Neural cell (in vitro differentiated cells): ENCODE measurements around the gene COPZ2. TPM values are rescaled to one million over a fixed set of nuclear protein-coding genes. Genes with fewer than 3 reads are reported as not detected.
"Not testable (repeated sequence)": the region's sequence is repeated elsewhere in the genome, so short reads cannot be mapped to it uniquely, and the experiment has no call there.

Experiments
- H2AFZ ChIP-seq: fragments of 200-600, 300-800 bp; sonication (generic), shearing (Covaris generic); 2 replicates; pipeline ENCODE4 v1.6.0; 2014; ENCODE audit warnings: low read depth, mild to moderate bottlenecking, antibody characterized with exemption, low read length, moderate library complexity
- H3F3A ChIP-seq: fragments of 200-600 bp; shearing (Covaris generic); 2 replicates; pipeline ENCODE4 v1.6.1; 2016; ENCODE audit warnings: mild to moderate bottlenecking, moderate library complexity, mixed read lengths, antibody characterized with exemption, low read length; ENCODE audit not compliant: insufficient read depth, poor library complexity, severe bottlenecking
- H3K27ac ChIP-seq: fragments of 200-600, 300-800 bp; sonication (generic), shearing (Covaris generic); 2 replicates; pipeline ENCODE4 v1.5.1; 2014; ENCODE audit warnings: mild to moderate bottlenecking, low read length, moderate library complexity
- H3K27me3 ChIP-seq: fragments of 300-800, 200-600 bp; sonication (generic), shearing (Covaris generic); 2 replicates; pipeline ENCODE4 v1.6.0; 2014; ENCODE audit warnings: mild to moderate bottlenecking, low read depth, low read length, moderate library complexity; ENCODE audit not compliant: insufficient read depth
- H3K36me3 ChIP-seq: fragments of 300-800, 200-600 bp; sonication (generic), shearing (Covaris generic); 2 replicates; pipeline ENCODE4 v1.5.1; 2014; ENCODE audit warnings: mild to moderate bottlenecking, antibody characterized with exemption, low read length, moderate library complexity; ENCODE audit not compliant: insufficient read depth
- H3K4me2 ChIP-seq: fragments of 300-800, 200-600 bp; sonication (generic), shearing (Covaris generic); 2 replicates; pipeline ENCODE4 v1.6.0; 2014; ENCODE audit warnings: mild to moderate bottlenecking, low read length
- H3K4me3 ChIP-seq: fragments of 300-800, 200-600 bp; sonication (generic), shearing (Covaris generic); 2 replicates; pipeline ENCODE4 v1.5.1; 2014; ENCODE audit warnings: mild to moderate bottlenecking, low read length, moderate library complexity
- H3K79me2 ChIP-seq: fragments of 200-600 bp; shearing (Covaris generic); replicated peaks from 2 replicates; pipeline ENCODE4 v1.6.0; 2014; ENCODE audit warnings: mild to moderate bottlenecking, low read length, moderate library complexity; ENCODE audit not compliant: insufficient read depth
- H3K9ac ChIP-seq: fragments of 300-800, 200-600 bp; sonication (generic), shearing (Covaris generic); 2 replicates; pipeline ENCODE4 v1.6.1; 2016; ENCODE audit warnings: mild to moderate bottlenecking, low read length, mixed read lengths
- H3K9me2 ChIP-seq: fragments of 200-600 bp; shearing (Covaris generic); 2 replicates; pipeline ENCODE4 v1.6.1; 2016; ENCODE audit warnings: mild to moderate bottlenecking, low read length, mixed read lengths; ENCODE audit not compliant: insufficient read depth
- H3K9me3 ChIP-seq: fragments of 200-600, 300-800 bp; sonication (generic), shearing (Covaris generic); 2 replicates; pipeline ENCODE4 v1.6.1; 2016; ENCODE audit warnings: mild to moderate bottlenecking, mixed run types, low read length, moderate library complexity, mixed read lengths
- H4K20me1 ChIP-seq: fragments of 200-600 bp; shearing (Covaris generic); 2 replicates; pipeline ENCODE4 v1.6.1; 2016; ENCODE audit warnings: mild to moderate bottlenecking, mixed run types; ENCODE audit not compliant: insufficient read depth
- EP300 ChIP-seq: fragments of 450-650 bp; conservative IDR thresholded peaks from 2 replicates; pipeline ENCODE4 v1.6.1; 2014; ENCODE audit warnings: antibody characterized with exemption, mild to moderate bottlenecking, moderate library complexity; ENCODE audit not compliant: poor library complexity, severe bottlenecking
- EZH2 ChIP-seq: fragments of 200-600, 300-800 bp; shearing (Covaris generic), sonication (generic); IDR thresholded peaks from 2 replicates; pipeline ENCODE4 v1.6.1; 2014; ENCODE audit warnings: antibody characterized with exemption, low read length, borderline replicate concordance, mild to moderate bottlenecking; ENCODE audit not compliant: insufficient read depth, poor library complexity, severe bottlenecking
- MXI1 ChIP-seq: fragments of 450-650 bp; conservative IDR thresholded peaks from 2 replicates; pipeline ENCODE4 v1.6.1; 2014; ENCODE audit warnings: antibody characterized with exemption, mild to moderate bottlenecking; ENCODE audit not compliant: poor library complexity, severe bottlenecking
- POLR2AphosphoS5 ChIP-seq: IDR thresholded peaks from 2 replicates; pipeline ENCODE4 v1.6.1; 2012
- SMC3 ChIP-seq: fragments of 450-650 bp; conservative IDR thresholded peaks from 2 replicates; pipeline ENCODE4 v1.6.1; 2014; ENCODE audit warnings: antibody characterized with exemption, mild to moderate bottlenecking, moderate library complexity; ENCODE audit not compliant: poor library complexity
- polyA plus RNA-seq: library from polyadenylated mRNA; depleted of rRNA; stranded (reverse); fragments of >200 nt; gene quantifications from 2 replicates; pipeline ENCODE4 v1.2.3, GENCODE V29; 2014
- TF ChIP-seq, protein P1 (sequence below): fragments of 450-650 bp; IDR thresholded peaks from 2 replicates; pipeline ENCODE4 v1.5.1; 2014; ENCODE audit warnings: antibody characterized with exemption, mild to moderate bottlenecking, moderate library complexity; ENCODE audit not compliant: poor library complexity, severe bottlenecking
- TF ChIP-seq, protein P2 (sequence below): IDR thresholded peaks from 2 replicates; pipeline ENCODE4 v1.6.1; 2012; ENCODE audit warnings: borderline replicate concordance

Gene COPZ2
- polyA plus RNA-seq, 1 donor from 2014 or later: not detected

DNA sequence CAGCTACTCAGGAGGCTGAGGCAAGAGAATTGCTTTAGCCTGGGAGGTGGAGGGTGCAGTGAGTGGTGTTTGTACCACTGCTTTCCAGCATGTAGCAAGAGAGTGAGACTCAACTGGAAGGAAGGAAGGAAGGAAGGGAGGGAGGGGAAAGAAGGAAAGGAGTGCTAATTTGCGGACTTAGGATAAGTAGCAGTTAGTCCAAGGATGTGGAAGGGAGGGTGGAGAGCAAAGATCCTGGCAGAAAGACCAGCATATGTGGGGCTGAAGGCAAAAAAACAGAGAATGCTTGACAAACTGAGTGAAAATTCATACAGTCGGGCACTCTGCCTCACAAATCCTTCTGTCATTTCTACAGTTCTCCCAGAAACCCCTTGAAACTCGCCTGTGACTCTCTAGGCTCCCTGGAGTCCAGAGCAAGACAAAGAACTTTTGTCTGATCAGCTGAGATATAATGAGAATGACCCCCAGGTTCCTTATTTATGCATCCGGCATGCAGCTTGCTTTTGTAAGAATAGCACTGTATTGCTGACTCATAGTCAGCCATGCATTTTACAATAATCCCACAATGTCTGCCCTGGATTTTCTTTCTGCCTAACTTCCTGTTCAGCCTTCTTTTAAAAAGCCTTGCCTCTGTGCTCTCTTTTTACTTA is 35.2 kb downstream of the COPZ2 start:
- no peaks in the 10 kb centered on the region for H3K27me3 ChIP-seq
- no peaks in the 10 kb centered on the region for H3K36me3 ChIP-seq
- peak overlapping the region; percentile 14 for H3K4me3 ChIP-seq
- H3K9me3 ChIP-seq: no peaks in the 10 kb centered on the region
- TF ChIP-seq SMC3: no peak
- TF ChIP-seq EP300: no peak
- no peak for TF ChIP-seq POLR2AphosphoS5
- TF ChIP-seq, protein P1, sequence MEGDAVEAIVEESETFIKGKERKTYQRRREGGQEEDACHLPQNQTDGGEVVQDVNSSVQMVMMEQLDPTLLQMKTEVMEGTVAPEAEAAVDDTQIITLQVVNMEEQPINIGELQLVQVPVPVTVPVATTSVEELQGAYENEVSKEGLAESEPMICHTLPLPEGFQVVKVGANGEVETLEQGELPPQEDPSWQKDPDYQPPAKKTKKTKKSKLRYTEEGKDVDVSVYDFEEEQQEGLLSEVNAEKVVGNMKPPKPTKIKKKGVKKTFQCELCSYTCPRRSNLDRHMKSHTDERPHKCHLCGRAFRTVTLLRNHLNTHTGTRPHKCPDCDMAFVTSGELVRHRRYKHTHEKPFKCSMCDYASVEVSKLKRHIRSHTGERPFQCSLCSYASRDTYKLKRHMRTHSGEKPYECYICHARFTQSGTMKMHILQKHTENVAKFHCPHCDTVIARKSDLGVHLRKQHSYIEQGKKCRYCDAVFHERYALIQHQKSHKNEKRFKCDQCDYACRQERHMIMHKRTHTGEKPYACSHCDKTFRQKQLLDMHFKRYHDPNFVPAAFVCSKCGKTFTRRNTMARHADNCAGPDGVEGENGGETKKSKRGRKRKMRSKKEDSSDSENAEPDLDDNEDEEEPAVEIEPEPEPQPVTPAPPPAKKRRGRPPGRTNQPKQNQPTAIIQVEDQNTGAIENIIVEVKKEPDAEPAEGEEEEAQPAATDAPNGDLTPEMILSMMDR: no peak
- TF ChIP-seq, protein P2, sequence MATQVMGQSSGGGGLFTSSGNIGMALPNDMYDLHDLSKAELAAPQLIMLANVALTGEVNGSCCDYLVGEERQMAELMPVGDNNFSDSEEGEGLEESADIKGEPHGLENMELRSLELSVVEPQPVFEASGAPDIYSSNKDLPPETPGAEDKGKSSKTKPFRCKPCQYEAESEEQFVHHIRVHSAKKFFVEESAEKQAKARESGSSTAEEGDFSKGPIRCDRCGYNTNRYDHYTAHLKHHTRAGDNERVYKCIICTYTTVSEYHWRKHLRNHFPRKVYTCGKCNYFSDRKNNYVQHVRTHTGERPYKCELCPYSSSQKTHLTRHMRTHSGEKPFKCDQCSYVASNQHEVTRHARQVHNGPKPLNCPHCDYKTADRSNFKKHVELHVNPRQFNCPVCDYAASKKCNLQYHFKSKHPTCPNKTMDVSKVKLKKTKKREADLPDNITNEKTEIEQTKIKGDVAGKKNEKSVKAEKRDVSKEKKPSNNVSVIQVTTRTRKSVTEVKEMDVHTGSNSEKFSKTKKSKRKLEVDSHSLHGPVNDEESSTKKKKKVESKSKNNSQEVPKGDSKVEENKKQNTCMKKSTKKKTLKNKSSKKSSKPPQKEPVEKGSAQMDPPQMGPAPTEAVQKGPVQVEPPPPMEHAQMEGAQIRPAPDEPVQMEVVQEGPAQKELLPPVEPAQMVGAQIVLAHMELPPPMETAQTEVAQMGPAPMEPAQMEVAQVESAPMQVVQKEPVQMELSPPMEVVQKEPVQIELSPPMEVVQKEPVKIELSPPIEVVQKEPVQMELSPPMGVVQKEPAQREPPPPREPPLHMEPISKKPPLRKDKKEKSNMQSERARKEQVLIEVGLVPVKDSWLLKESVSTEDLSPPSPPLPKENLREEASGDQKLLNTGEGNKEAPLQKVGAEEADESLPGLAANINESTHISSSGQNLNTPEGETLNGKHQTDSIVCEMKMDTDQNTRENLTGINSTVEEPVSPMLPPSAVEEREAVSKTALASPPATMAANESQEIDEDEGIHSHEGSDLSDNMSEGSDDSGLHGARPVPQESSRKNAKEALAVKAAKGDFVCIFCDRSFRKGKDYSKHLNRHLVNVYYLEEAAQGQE: no peak
- H3K27ac ChIP-seq: peak overlapping the region; percentile 40
- H3K79me2 ChIP-seq: no peaks in the 10 kb centered on the region
- H4K20me1 ChIP-seq: no peaks in the 10 kb centered on the region
- peak overlapping the region; percentile 46 for H2AFZ ChIP-seq
- peaks cover 8% of the 10 kb centered on the region for H3F3A ChIP-seq
- no peak overlapping the region for H3K4me2 ChIP-seq
- no peaks in the 10 kb centered on the region for H3K9me2 ChIP-seq
- H3K9ac ChIP-seq: peak overlapping the region; percentile 35

DNA sequence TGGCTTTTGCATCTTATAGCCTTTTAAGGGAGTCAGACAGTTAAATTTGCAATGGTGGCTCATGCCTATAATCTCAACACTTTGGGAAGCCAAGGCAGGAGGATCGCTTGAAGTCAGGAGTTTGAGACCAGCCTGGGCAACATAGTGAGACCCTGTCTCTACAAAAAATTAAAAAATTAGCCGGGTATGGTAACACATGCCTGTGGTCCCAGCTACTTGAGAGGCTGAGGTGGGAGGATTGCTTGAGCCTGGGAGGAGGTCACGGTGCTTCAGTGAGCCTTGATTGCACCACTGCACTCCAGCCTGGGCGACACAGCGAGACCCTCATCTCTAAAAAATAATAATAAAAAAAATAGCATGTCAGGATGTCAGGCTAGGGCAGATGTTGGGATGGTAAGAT is 35.9 kb downstream of the COPZ2 start:
- not testable (repeated sequence) for H3K9me2 ChIP-seq, H3K79me2 ChIP-seq, H4K20me1 ChIP-seq, H3K36me3 ChIP-seq, H3F3A ChIP-seq, H3K4me3 ChIP-seq, H3K9ac ChIP-seq, H2AFZ ChIP-seq, H3K4me2 ChIP-seq, H3K27me3 ChIP-seq, H3K9me3 ChIP-seq, H3K27ac ChIP-seq

DNA sequence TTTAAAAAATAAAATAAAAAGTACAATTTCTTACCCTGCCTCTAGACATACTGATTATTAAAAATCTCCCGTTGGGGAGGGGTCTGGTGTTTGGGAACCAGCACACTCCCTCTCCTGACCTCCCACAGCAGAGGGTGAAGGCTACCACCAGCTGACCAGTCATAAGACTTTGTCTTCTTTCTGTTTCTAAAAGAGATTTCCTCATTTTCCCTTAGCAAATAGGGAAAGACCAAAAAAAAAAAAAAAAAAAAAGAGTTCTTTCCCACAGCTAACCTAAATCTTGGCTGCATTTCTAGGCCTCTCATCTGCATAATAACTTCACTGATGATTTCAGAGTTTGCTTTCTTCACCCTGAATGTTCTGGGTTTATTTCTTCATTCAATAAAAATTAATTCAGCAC is 36.4 kb downstream of the COPZ2 start:
- Histone ChIP-seq H3K9me2 (no peaks in the 10 kb centered on the region), H3K9me3 (no peaks in the 10 kb centered on the region), H3K27ac (no peak overlapping the region), H3K9ac (no peak overlapping the region), H3K36me3 (no peaks in the 10 kb centered on the region), H4K20me1 (no peaks in the 10 kb centered on the region), H3K4me3 (no peak overlapping the region), H3K79me2 (no peaks in the 10 kb centered on the region), H2AFZ (no peak overlapping the region), H3K27me3 (no peaks in the 10 kb centered on the region), H3F3A (peaks cover 8% of the 10 kb centered on the region), H3K4me2 (no peak overlapping the region)
- TF ChIP-seq MXI1: no peak
- TF ChIP-seq EZH2: no peak
- TF ChIP-seq, protein P1: no peak
- TF ChIP-seq, protein P2: no peak
- no peak for TF ChIP-seq EP300
